GM12865 (cell line): ENCODE measurements around the gene HHLA2.
"Not testable (repeated sequence)": the region's sequence is repeated elsewhere in the genome, so short reads cannot be mapped to it uniquely, and the experiment has no call there.

ENCODE experiments used
- DNase-seq: peaks from one replicate; pipeline ENCODE4 v3.0.0; 2010; ENCODE audit warnings: low read depth
- H3K4me3 ChIP-seq: 2 replicates; pipeline ENCODE4 v1.5.1; 2011; ENCODE audit warnings: mild to moderate bottlenecking, low read depth, low read length, control low read depth
- TF ChIP-seq, protein P1 (sequence below): IDR thresholded peaks from 2 replicates; pipeline ENCODE4 v1.5.1; 2011; ENCODE audit warnings: low read length, control low read depth, low read depth, inconsistent platforms; ENCODE audit not compliant: insufficient read depth; ENCODE audit errors: missing control alignments

Gene HHLA2

DNA sequence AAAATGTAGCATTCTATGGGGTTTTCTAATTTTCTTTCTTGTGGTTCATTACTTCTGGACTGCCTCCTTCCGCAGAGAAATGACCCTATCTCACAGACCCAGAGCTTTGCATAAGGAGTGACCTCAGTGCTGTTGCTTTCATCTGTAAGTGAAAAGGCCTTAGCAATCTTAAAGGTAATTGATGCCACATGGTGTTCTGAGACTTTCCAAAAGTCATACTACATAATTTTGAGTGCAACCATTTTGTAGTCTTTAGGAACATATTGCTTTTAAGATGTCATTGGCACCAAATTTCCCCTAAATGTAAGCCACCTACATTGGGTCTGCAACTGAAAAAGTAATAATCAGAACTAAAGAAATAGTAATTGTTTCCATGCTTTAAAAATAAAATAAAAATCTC is 9.2 kb upstream of the HHLA2 start:
- peak; percentile 47 for DNase-seq
- H3K4me3 ChIP-seq, result no peak overlapping the region

DNA sequence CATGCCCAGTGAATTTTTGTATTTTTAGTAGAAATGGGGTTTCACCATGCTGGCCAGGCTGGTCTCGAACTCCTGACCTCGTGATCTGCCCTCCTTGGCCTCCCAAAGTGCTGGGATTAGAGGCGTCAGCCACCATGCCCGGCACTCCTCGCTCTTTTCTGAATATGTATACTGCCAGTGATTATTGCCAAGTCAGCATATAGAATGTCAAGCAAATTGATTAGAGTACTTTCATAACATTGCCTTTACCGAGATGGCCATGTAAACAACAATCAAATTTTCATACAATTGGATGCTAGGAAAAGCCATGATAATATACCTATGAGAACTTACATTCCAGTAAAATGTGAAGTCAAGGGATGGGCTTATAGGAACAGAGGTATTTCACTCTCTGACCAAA is 8.2 kb upstream of the HHLA2 start:
- H3K4me3 ChIP-seq, DNase-seq: not testable (repeated sequence)

More for the DNA sequence above, 9.2 kb upstream of the HHLA2 start:
- TF ChIP-seq, protein P1, sequence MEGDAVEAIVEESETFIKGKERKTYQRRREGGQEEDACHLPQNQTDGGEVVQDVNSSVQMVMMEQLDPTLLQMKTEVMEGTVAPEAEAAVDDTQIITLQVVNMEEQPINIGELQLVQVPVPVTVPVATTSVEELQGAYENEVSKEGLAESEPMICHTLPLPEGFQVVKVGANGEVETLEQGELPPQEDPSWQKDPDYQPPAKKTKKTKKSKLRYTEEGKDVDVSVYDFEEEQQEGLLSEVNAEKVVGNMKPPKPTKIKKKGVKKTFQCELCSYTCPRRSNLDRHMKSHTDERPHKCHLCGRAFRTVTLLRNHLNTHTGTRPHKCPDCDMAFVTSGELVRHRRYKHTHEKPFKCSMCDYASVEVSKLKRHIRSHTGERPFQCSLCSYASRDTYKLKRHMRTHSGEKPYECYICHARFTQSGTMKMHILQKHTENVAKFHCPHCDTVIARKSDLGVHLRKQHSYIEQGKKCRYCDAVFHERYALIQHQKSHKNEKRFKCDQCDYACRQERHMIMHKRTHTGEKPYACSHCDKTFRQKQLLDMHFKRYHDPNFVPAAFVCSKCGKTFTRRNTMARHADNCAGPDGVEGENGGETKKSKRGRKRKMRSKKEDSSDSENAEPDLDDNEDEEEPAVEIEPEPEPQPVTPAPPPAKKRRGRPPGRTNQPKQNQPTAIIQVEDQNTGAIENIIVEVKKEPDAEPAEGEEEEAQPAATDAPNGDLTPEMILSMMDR, result no peak

DNA sequence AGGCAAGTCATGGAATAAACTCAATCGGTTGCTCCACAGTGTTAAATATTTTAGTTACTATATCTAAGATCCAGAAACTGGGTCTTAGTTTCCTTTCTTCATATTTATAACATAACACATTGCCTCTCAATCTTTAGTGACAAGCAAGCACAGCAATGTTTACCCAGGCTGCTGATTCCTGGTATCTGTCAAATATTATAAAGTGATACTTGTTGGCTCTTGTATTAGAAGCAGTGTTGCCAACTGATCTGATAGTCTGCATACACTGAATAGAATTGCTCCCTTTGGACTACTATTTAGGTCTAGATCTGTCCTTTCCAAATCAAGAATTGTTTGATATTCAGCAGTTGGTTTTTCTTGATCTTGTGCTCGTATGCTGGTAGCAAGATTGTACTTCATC is 7.2 kb upstream of the HHLA2 start:
- DNase-seq, result no peak
- TF ChIP-seq, protein P1, result no peak
- no peak overlapping the region for H3K4me3 ChIP-seq

DNA sequence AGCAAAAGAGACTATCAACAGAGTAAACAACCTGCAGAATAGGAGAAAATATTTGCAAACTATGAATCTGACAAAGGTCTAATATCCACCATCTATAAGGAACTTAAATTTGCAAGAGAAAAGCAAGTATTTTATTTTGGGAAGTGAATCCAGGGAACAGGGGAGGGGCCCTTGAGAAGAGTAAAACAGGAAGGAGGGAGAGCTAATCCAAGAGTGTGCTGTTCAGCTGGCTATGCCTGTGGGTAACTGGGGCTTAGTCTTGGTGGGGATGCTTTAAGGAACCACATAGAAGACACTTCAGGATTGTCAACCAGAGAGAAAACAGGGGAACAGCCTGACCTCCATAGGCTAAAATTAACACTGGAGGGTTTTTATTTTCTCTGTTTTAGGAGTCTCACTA is 3.9 kb upstream of the HHLA2 start:
- DNase-seq, result no peak
- no peak overlapping the region for H3K4me3 ChIP-seq
- TF ChIP-seq, protein P1, result no peak

DNA sequence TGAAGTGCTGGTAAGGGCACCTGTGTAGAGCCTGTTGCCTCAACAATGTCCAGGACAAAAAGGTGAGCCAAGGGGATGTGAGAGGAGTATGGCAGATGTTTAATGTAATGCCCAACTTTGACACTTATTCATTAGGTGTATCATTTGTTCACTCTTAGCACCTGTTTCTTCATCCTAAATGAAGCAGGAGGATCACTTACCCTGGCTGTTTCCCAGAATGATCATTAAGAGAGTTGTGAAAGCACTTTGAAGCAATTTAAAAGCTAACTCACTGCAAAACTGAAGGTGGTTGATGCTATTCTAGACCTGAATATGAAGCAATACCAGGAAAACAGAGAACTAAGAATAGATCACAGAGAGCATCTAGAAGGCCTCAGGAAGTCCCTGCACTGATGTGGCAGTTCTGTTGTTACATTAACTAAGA is 3.4 kb upstream of the HHLA2 start:
- no peak overlapping the region for H3K4me3 ChIP-seq
- DNase-seq, result peak; percentile 72

DNA sequence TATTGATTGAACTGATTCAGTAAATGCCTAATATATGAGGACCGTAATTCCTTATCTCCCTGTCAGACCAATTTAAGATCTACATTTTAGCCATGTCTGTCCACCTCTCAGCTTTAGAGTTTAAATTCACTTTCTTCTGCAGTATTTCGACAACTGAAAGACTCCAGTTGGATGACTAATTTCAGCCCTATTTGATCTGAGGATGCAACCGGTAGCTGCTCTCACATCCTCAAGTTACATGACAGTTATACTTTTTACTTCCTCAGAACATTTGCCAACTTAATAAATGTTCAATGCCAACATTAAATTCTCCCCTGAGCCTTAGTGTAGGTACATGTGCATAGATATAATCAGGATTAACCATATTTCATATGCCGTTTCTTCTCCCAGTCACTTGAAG is 2.5 kb upstream of the HHLA2 start:
- TF ChIP-seq, protein P1, result no peak
- DNase-seq, result peak; percentile 79
- no peak overlapping the region for H3K4me3 ChIP-seq

More for the DNA sequence above, 3.4 kb upstream of the HHLA2 start:
- TF ChIP-seq, protein P1, result no peak

DNA sequence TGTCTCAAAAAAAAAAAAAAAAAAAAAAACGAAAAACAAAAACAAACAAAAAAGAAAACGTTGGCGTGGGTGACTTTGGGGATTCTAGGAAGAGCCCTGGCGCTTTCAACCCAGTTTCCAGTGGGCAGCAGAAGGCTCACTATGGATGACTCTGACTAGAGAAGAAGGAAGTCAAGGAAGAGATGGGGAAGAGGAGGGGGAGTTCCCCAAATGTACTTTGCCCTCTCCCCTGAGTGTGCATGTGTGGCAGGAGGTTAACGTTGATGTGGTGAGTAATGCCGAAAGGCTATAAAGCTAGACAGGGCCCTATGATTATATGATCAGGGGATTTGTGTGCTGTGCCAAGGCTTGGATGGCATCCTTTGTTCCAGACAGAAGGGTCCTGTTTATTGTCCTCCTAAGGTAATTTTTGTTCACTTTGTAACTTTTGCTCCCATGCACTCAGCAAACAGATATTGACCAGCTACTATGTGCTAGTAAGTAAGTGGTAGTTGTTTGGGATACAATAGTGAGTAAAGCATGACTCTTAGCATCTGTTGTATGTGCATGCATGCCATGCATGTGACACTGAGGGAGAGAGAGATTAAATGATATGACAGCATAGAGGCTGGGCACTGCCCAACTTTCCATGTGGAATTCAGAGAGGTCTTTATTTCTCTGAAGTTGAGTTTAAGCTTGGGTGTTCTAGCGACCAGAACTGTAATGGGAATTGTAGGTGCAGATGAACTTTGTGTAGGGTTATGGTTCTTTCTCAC is 750 bp upstream of the HHLA2 start:
- TF ChIP-seq, protein P1, result no peak
- H3K4me3 ChIP-seq, result no peak overlapping the region
- no peak for DNase-seq
